HG02571 (cell line): ENCODE data around the gene UQCRQ.

Experiments used
- ATAC-seq: cut with Tn5 transposase; IDR thresholded peaks from one replicate; pipeline ENCODE4 v1.9.1; 2021; ENCODE audit warnings: mild to moderate bottlenecking, moderate library complexity; ENCODE audit not compliant: unreplicated experiment

Gene UQCRQ

DNA sequence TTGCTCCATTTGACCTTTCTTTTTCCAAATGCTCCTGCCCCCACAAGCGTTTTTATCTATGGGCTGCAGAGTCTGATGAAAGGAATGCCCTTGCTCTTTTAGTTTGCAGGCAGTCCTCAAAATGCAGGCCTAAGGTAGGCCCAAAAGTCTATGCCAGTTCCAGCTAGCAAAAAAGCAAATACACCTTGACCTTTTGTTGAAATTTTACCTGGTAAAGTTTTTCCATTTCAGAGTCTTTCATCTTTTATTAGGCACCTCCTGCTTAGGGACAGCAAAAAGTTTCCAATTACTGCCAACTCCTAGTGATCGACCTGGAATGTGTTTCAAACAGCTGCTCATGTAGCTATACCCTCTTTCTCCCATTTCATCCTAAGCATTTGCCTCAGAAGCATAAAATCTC lies 4.4 kb downstream of the UQCRQ start:
- ATAC-seq: no peak

DNA sequence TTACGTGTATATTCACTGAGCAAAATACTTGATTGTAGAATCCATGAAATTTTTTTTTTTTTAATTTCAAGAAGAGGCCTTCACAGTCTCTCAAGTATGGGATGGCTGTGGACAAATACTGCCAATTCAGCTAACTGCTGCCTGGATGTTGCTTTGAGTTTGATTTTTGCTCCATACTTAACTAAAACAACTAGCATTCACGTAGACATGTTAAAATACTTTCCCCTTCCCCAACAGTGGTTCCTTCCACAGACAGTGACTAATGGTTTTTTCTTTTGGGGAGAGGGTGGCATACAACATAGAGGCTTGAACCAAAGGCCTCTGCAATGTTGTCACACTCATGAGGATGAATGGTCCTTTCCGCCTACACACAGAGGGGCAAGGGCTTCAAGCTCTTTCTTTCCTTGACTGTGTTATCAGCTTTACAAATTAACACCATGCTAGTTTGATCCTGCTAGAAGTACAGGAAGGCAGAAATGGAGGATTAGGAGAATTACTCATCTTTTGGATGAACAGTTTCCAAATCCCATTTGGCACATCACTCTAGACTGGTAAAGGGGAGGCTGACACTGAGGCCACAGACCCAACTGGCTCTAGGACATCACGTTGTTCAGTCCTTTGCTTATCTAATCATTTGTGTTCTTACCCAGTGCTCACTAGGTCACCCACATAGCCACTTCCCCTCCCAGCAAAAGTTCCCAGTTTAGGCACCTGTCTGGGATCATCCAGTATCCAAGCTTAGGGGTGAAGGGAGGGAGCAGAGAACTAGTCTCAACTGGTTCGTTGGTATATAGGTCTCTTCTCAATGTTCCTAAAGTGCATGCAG lies 5.2 kb downstream of the UQCRQ start:
- ATAC-seq: no peak

DNA sequence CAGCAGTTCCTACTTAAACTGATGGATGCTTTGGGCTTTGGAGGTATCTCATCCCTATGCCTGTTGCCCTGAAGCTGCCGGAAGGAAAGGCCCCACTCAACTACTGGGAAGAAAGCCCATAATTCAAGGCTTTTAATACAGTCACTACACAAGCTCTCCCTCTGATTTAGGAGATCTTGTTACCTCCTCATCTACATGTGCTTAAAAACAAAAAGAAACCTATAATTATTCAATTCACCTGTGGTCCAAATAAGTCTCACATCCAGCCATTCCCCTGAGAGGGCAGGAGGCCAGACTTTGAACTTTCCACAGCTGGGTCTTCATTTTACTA lies 6.3 kb downstream of the UQCRQ start:
- no peak for ATAC-seq

DNA sequence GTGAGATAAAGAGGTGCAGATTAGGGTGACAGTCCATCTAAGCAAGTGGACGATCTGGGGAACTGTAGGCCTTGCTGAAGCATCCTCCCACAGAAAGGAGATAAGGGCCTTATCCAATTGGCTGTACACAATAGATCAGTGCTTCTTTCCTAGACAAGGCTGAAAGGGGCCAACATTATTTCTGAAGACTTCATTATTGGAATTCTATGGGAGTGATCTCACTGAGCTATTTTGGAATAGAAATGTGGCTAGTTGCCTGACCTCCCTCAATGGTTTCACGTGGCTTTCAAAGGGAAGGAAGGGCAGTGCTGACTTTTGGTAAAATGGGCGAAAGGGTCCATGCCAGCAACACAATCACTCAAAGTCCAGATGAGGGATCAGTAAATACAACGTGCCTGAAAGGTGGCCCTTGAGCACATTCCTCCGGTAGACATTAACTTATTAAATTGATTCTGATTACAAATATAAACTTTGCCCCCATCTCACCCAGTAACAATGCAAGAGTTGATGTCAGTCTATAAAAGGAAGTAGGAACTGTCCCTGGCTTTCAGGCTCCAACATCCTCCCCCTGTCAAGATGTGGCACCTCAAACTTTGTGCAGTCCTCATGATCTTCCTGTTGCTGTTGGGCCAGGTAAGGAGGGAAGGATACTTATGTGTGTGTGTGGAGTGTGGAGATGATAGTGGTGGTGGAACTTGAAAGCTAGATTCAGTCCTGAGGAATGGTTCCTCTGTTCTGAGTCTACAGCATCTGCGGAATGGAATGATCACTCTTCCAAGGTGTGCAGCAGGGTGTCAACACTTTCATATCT lies 6.9 kb downstream of the UQCRQ start, which contains the start of gene LEAP2:
TSS of gene LEAP2 (plus strand) at position 550 of the 811 bp plus-strand sequence. CDS start at position 577, 27 bp downstream.
- no peak for ATAC-seq

DNA sequence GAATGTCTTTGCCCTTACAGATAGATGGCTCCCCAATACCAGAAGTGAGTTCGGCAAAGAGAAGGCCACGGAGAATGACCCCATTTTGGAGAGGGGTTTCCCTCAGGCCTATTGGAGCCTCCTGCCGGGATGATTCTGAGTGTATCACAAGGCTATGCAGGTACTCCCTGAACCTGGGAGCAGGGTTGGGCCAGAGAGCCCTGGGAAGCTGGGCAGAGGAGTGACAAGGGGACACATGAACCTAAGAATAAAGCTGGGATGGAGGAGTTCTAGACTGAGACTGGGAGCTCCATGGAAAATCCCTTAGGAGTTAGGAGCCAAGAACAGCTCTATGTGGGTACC lies 7.5 kb downstream of the UQCRQ start:
- no peak for ATAC-seq

DNA sequence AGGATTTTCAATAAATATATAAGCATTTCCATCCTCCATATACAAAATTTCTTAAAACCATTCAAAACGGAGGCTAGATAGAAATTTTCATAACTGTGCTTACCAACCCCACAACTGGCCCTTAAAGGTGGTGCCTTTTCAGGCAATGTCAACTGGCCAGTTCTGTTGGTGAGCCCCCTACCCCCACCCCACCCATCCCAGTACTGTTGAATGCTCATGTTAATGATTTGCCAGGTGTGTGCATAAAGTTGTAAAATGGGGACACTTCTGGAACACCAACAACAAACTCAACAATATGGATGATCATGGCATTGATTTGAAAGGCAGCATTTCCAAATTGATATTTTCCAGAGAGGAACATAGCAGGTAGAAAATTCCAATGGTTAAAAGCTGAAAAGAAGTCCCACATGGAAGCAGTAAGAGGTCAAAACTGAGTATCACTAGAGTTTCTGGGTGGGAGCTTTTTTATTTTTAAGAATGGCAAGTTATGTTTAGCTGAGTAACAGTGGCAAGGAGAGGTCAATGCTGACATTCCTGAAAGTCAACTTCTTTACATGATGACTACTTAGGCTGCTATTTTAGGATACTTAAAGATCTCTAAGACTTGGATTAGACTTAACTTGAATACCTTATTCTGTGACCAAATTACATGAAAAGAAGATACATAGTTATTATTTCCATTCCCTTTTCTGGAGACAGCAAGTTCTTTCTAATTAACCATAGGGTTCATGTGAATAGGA lies 9.7 kb downstream of the UQCRQ start:
- no peak for ATAC-seq

GRCh38 chr5:132877466-132877865 lies 11.0 kb downstream of the UQCRQ start:
- no peak for ATAC-seq

- no peak for ATAC-seq
Observed at GRCh38 chr5:132877938-132878337, 11.5 kb downstream of the UQCRQ start.

- no peak for ATAC-seq
Observed at GRCh38 chr5:132883261-132883834, 16.9 kb downstream of the UQCRQ start.

DNA sequence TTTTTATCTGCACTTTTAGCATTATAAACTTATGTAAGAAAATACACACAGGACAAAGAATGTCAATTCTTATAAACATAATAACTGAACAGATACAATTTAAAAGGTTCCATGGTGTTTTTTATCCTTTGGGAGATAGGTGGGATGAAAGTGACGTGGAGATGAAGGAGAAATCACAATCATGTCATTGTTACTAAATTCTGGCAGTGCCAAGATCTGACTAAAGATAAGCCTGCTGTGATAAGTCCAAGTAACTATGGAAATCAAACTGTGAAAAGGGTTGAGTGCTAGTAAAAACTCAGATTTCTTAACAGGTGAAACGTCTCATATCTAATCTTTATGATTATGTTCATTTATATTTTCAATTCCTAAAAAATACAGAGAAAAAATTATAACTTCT lies 18.1 kb downstream of the UQCRQ start:
- ATAC-seq: no peak

GRCh38 chr5:132886064-132886823 lies 19.8 kb downstream of the UQCRQ start:
- ATAC-seq: no peak

- no peak for ATAC-seq
Observed at GRCh38 chr5:132887283-132887682, 20.8 kb downstream of the UQCRQ start.

- no peak for ATAC-seq
Observed at GRCh38 chr5:132889501-132889900, 23.1 kb downstream of the UQCRQ start.

- ATAC-seq: no peak
Observed at GRCh38 chr5:132890817-132891216, 24.4 kb downstream of the UQCRQ start.

DNA sequence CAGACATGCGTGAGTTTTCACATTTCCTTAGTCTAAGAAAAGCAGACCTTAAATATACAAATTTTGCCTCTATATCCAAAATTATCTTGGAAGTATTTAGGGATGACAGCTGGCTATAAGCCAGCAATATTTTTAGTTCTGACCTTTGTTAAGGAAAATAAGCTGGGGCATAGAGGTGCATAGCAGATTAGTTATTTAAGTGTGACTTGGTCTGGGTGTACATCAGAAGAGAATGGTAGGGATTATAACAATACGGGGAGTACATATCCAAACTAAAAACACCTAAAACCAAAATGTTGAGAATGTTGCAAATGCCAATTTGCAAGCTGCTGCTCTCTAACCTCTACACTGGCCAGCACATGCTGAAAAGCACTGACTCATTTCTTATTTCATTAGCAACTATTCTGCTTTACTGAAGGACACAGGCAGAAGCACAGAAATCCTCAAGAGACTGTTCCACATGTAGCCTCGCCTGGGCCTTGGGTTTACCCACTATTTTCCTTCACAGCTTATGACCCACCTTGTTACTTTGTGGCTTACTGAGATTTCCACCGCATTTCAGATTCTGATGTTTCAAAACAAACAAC lies 29.4 kb downstream of the UQCRQ start:
- no peak for ATAC-seq

DNA sequence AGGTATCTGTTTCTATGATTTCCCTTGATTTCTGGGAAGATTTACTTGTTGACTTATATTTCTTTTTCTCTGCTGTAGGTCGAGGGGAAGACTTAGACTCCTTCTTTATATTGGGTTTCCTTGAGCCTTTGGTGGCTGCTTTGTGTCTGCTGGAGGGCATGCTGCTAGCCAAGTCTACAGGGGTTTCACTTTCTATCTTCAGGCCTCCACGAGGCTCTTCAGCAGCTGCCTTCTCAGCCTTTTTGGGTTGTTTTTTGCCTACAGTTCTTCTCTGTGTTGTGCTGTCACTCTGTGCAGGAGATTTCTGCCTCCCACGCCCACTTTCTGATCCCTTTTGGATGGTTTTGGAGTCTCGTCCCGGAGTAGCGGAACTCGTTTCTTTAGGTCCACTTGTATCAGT lies 30.2 kb downstream of the UQCRQ start:
- no peak for ATAC-seq

- no peak for ATAC-seq
Observed at GRCh38 chr5:132898094-132898493, 31.7 kb downstream of the UQCRQ start.

DNA sequence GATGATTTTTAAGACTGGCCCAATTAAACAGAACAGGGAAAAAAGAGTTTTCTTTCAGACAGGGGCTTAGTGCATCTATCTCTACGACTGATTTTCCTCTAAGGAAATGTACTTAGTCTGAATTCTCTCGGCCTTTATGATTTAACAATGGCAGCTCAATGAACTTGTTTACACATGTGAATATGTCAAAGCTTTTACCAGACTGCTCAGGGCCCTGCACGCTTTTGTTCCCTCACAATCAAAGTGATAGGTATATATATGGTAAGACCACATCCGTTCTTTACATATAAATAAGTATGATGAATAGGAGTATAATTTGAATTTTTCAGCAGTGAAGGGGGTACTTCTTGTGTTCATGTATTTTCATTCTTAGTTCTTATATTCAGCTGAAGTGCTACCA lies 34.6 kb downstream of the UQCRQ start:
- ATAC-seq: no peak

DNA sequence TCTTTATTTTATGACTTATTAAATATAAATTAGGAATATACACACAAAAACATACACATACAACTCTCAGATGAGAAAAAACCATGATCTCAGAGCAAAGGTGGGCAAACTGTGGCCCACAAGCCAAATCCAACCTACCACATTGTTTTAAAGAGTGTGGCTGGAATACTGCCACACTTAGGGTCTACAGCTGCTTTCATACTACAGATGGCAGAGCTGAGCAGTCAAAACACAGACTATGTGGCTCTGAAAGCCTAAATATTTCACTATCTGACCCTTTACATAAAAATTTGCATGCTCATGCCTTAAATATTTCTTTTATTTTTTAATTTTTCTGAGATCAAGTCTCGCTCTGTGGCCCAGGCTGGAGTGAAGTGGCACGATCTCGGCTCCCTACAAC lies 35.3 kb downstream of the UQCRQ start:
- ATAC-seq: no peak

DNA sequence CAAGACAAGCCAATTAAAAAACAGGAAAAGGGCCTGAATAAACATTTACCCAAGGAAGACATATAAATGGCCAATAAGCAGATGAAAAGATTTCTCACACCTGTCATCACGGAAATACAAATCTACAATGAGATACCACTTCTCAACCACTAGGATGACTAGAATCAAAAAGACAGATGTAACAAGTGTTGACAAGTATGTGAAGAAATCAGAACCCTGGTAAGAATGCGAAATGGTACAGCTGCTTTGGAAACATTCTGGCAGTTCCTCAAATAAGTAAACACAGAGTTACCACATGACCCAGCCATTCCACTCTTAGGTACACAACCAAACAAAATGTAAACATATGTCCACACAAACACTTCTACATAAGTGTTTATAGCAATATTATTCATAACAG lies 39.5 kb downstream of the UQCRQ start:
- no peak for ATAC-seq
